DND-41 (cell line): ENCODE results near the gene KLHL2.

Experiments
- ATAC-seq: fragments of 200-7000 bp; cut with Tn5 transposase; 3 replicates; pipeline ENCODE4 v1.9.1; 2021; ENCODE audit warnings: low read depth; ENCODE audit not compliant: insufficient read depth
- DNase-seq: peaks from one replicate; pipeline ENCODE4 v3.0.0-alpha.2; 2020
- H2AFZ ChIP-seq: 2 replicates; pipeline ENCODE4 v1.6.0; 2012; ENCODE audit warnings: low read depth, low read length
- H3K27ac ChIP-seq: 2 replicates; pipeline ENCODE4 v1.5.1; 2012; ENCODE audit warnings: low read length, inconsistent platforms
- H3K27me3 ChIP-seq: fragments of 200-600 bp; sonication (generic); 2 replicates; pipeline ENCODE4 v1.6.0; 2012; ENCODE audit warnings: low read length, mild to moderate bottlenecking, inconsistent platforms; ENCODE audit not compliant: insufficient read depth, poor library complexity
- H3K36me3 ChIP-seq: 2 replicates; pipeline ENCODE4 v1.5.1; 2012; ENCODE audit warnings: low read length, inconsistent platforms; ENCODE audit not compliant: insufficient read depth
- H3K4me1 ChIP-seq: 2 replicates; pipeline ENCODE4 v1.5.1; 2012; ENCODE audit warnings: mild to moderate bottlenecking, low read length; ENCODE audit not compliant: insufficient read depth
- H3K4me2 ChIP-seq: 2 replicates; pipeline ENCODE4 v1.6.0; 2012; ENCODE audit warnings: mild to moderate bottlenecking, moderate library complexity, low read length, inconsistent platforms; ENCODE audit not compliant: insufficient read depth
- H3K4me3 ChIP-seq, 2 experiments: fragments of 200-600 bp in 1 of 2; shearing (Covaris generic) in 1 of 2; 2 replicates each; pipeline ENCODE4 v1.5.1; 2012 to 2016; ENCODE audit warnings: inconsistent platforms in 2 of 2, low read length in 2 of 2, mild to moderate bottlenecking in 2 of 2, low read depth in 1 of 2, moderate library complexity in 1 of 2
- H3K79me2 ChIP-seq: 2 replicates; pipeline ENCODE4 v1.6.0; 2012; ENCODE audit warnings: low read length, inconsistent platforms; ENCODE audit not compliant: insufficient read depth
- H3K9ac ChIP-seq: 2 replicates; pipeline ENCODE4 v1.6.0; 2012; ENCODE audit warnings: low read depth, mild to moderate bottlenecking, inconsistent platforms, low read length, moderate library complexity
- H3K9me3 ChIP-seq: 2 replicates; pipeline ENCODE4 v1.5.1; 2012; ENCODE audit warnings: low read length, moderate library complexity, mild to moderate bottlenecking, inconsistent platforms; ENCODE audit not compliant: insufficient read depth, severe bottlenecking
- H4K20me1 ChIP-seq: 2 replicates; pipeline ENCODE4 v1.6.0; 2012; ENCODE audit warnings: low read length; ENCODE audit not compliant: insufficient read depth
- EZH2 ChIP-seq: IDR thresholded peaks from 3 replicates; pipeline ENCODE4 v1.6.1; 2012; ENCODE audit warnings: borderline replicate concordance, low read depth, mild to moderate bottlenecking, moderate library complexity, low read length, inconsistent platforms; ENCODE audit not compliant: severe bottlenecking
- TF ChIP-seq, protein P1 (sequence below): IDR thresholded peaks from 2 replicates; pipeline ENCODE4 v1.5.1; 2012; ENCODE audit warnings: borderline replicate concordance, low read length, moderate library complexity, mild to moderate bottlenecking; ENCODE audit not compliant: poor library complexity, severe bottlenecking; ENCODE audit errors: extremely low read depth

KLHL2 gene

DNA sequence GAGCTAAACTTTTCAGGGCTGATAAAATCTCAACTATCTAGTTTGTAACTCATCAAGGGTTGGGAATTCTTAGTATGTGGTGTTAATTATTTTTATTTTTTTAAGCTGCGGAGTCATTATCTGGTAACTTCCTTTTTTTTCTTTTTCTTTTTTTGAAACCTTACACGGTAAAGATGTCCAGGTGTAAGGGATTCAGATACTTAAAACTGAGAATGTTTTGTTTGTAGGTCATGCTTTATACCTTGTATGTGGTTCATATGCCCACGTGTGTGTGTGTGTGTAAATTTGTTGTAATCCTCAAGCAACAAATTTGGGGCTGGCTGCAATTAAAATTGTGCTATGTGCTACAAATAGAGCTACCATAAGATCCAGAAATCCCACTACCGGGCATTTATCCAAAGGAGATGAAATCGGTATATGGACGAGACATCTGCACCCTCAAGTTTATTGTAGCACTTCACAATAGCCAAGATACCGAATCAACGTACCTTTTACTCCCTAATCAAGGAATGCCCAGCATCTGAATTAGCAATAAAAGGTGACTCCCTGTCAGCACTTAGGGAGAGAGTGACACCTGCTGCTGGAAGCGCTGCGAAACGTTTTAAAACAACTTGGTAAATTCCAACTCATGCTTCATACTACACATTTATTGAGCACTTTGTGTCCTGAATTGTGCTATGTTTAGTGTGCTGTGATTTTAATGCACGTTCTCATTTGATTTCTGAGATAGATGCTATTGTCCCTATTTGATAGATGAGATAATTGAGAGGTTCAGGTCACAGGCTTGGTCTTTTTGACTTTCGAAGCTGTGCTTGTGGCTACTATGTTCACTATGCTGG is 136.2 kb downstream of the KLHL2 start:
- no peak overlapping the region for H2AFZ ChIP-seq
- peaks cover 12% of the 10 kb centered on the region for H4K20me1 ChIP-seq
- H3K9me3 ChIP-seq = no peaks in the 10 kb centered on the region
- no peak for TF ChIP-seq EZH2
- TF ChIP-seq, protein P1, sequence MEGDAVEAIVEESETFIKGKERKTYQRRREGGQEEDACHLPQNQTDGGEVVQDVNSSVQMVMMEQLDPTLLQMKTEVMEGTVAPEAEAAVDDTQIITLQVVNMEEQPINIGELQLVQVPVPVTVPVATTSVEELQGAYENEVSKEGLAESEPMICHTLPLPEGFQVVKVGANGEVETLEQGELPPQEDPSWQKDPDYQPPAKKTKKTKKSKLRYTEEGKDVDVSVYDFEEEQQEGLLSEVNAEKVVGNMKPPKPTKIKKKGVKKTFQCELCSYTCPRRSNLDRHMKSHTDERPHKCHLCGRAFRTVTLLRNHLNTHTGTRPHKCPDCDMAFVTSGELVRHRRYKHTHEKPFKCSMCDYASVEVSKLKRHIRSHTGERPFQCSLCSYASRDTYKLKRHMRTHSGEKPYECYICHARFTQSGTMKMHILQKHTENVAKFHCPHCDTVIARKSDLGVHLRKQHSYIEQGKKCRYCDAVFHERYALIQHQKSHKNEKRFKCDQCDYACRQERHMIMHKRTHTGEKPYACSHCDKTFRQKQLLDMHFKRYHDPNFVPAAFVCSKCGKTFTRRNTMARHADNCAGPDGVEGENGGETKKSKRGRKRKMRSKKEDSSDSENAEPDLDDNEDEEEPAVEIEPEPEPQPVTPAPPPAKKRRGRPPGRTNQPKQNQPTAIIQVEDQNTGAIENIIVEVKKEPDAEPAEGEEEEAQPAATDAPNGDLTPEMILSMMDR = peak; percentile 64
- H3K4me3 ChIP-seq = no peak overlapping the region
- ATAC-seq = peak; percentile 62; the same call in 2 of the 3 replicates
- no peak overlapping the region for H3K9ac ChIP-seq
- no peaks in the 10 kb centered on the region for H3K27me3 ChIP-seq
- peaks cover 54% of the 10 kb centered on the region for H3K36me3 ChIP-seq
- H3K79me2 ChIP-seq = no peaks in the 10 kb centered on the region; the same call in 1 of the 2 replicates
- no peak overlapping the region for H3K4me2 ChIP-seq
- DNase-seq = no peak
- H3K27ac ChIP-seq = no peak overlapping the region
- H3K4me1 ChIP-seq = no peaks in the 10 kb centered on the region

DNA sequence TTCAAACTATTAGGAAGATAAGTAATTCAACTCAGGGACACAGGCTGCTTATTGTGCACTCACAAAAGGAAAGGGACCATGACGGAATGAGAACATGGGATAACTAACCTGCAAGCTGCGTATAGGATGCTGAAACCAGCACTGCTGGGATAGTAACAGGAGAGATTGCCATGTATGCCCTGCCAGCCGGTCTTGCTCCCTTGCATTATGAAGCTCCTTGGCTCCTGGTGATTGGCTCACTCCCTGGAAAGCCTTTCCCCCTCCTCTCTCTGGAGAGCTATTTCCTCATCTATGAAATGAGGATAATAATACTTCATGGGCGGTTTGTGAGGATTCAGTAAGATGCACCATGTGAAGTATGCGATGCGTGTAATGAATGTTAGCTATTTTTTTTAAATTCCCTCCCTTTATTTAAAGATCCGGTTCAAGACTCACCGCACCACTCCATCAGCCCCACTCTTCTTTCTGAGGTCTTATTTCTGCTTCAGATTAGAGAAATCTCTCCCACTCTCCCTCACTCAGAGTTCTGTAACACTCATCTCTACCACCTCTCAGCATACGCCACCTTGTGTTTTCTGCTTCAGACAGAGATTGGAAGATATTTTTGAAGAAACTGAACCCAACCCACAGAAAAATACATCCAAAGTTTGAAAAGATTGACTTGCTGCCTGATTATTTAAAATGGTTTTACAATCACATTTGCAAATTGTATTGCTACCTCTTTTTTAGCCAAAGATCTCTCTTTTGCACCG is 138.5 kb downstream of the KLHL2 start:
- Histone ChIP-seq H3K4me3 (no peak overlapping the region), H3K4me1 (no peaks in the 10 kb centered on the region), H3K9ac (no peak overlapping the region), H2AFZ (no peak overlapping the region), H3K79me2 (no peaks in the 10 kb centered on the region), H3K27me3 (no peaks in the 10 kb centered on the region), H3K27ac (no peak overlapping the region), H3K4me2 (no peak overlapping the region), H4K20me1 (peaks cover 7% of the 10 kb centered on the region; the same call in 1 of the 2 replicates), H3K36me3 (peaks cover 32% of the 10 kb centered on the region), H3K9me3 (no peaks in the 10 kb centered on the region)
- TF ChIP-seq, protein P1 = no peak
- no peak for TF ChIP-seq EZH2
- DNase-seq (no peak), ATAC-seq (no peak)

DNA sequence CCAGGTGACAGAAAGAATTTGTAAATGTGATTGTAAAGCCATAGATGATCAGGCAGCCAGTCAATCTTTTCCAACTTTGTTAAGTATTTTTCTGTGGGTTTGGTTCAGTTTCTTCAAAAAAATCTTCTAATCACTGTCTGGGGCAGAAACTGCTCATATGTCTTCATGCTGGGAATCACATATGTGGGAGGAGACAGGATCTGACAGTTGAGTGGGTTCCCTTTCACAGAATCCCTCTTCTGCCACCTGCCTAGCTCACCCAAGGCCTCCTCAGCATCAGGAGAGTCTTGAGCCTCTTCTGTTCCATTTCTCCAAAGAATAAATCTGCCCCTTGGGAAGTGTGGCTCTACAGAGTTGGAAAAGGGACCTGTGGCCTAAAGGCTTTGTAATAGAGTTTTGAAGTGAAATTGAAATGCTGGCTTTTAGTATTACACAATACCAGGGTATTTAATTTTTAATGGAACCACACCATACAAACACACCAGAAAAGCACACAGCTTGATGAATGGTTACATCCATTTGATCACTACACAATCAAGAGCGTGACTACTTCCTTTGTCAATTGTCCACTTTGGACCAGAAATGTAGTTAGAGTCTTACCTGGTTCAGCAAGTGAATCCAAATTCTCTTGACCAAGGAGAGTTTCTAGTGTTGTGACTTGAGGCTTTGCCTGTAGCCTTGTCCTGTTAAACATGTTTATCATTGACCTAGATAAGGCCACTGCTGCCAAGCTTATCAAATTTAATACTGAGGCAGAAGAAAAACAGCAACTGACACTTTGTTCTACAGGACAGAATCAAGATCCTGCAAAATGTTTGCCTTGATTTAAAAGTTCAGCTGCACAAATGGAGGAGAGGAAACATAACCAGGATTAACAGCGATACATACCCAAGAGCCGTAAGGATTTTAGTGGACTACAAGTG is 140.5 kb downstream of the KLHL2 start:
- no peak overlapping the region for H3K4me2 ChIP-seq

More for the DNA sequence above, 140.5 kb downstream of the KLHL2 start:
- Histone ChIP-seq H2AFZ (no peak overlapping the region), H3K36me3 (peaks cover 11% of the 10 kb centered on the region; the same call in 1 of the 2 replicates), H4K20me1 (peaks cover 7% of the 10 kb centered on the region; the same call in 1 of the 2 replicates), H3K9ac (no peak overlapping the region), H3K9me3 (no peaks in the 10 kb centered on the region), H3K4me3 (no peak overlapping the region), H3K79me2 (no peaks in the 10 kb centered on the region), H3K4me1 (no peaks in the 10 kb centered on the region), H3K27me3 (no peaks in the 10 kb centered on the region), H3K27ac (no peak overlapping the region)
- DNase-seq (no peak), ATAC-seq (no peak)
- TF ChIP-seq, protein P1 = no peak
- TF ChIP-seq EZH2 = no peak
